GM19035 (cell line): ENCODE measurements around the gene PTGIR.

Experiments
- ATAC-seq: cut with Tn5 transposase; IDR thresholded peaks from one replicate; pipeline ENCODE4 v1.9.1; 2021; ENCODE audit not compliant: unreplicated experiment

Gene PTGIR

GRCh38 chr19:46624958-46625661, at the start of gene PTGIR:
Gene PTGIR, minus strand, starts transcription at chr19:46625089. Its CDS starts 864 bp downstream, at chr19:46624225.
- no peak for ATAC-seq

- no peak for ATAC-seq
Measured at GRCh38 chr19:46670813-46671212, 45.9 kb upstream of the PTGIR start.

- ATAC-seq, result no peak
Measured at GRCh38 chr19:46668662-46669061, 43.8 kb upstream of the PTGIR start.

GRCh38 chr19:46665072-46665471, 40.2 kb upstream of the PTGIR start:
- ATAC-seq, result no peak

GRCh38 chr19:46661735-46662592, 37.1 kb upstream of the PTGIR start:
- ATAC-seq, result no peak

GRCh38 chr19:46661020-46661731, 36.3 kb upstream of the PTGIR start, which contains the start of gene DACT3:
Gene DACT3, minus strand, starts transcription at chr19:46661182. Its CDS starts 118 bp downstream, at chr19:46661064.
- ATAC-seq, result peak; percentile 94

- no peak for ATAC-seq
Measured at GRCh38 chr19:46660551-46661019, 35.7 kb upstream of the PTGIR start.

- no peak for ATAC-seq
Measured at GRCh38 chr19:46660008-46660517, 35.2 kb upstream of the PTGIR start.

- ATAC-seq, result no peak
Measured at GRCh38 chr19:46659151-46660007, 34.5 kb upstream of the PTGIR start.

GRCh38 chr19:46656541-46656940, 31.7 kb upstream of the PTGIR start:
- ATAC-seq, result no peak

GRCh38 chr19:46654621-46655152, 29.8 kb upstream of the PTGIR start:
- ATAC-seq, result no peak

- no peak for ATAC-seq
Measured at GRCh38 chr19:46650445-46650844, 25.6 kb upstream of the PTGIR start.

GRCh38 chr19:46648961-46649960, 24.4 kb upstream of the PTGIR start:
- ATAC-seq, result no peak

- ATAC-seq, result no peak
Measured at GRCh38 chr19:46648060-46648960, 23.4 kb upstream of the PTGIR start.

GRCh38 chr19:46646402-46646801, 21.5 kb upstream of the PTGIR start:
- ATAC-seq, result no peak

GRCh38 chr19:46644720-46645119, 19.8 kb upstream of the PTGIR start:
- no peak for ATAC-seq

GRCh38 chr19:46640656-46641055, 15.8 kb upstream of the PTGIR start:
- ATAC-seq, result no peak
